HTR-8/SVneo (cell line): ENCODE measurements around the gene ST3GAL2.

Experiments used
- DNase-seq: peaks from one replicate; pipeline ENCODE4 v3.0.0; 2011; ENCODE audit warnings: low spot score, mixed read lengths; ENCODE audit not compliant: insufficient read length
- FAIRE-seq: peaks from 2 replicates; lab custom pipeline; 2011; peaks lifted over from hg19 to GRCh38; lab: Jason Lieb, UNC

The ST3GAL2 gene, protein sequence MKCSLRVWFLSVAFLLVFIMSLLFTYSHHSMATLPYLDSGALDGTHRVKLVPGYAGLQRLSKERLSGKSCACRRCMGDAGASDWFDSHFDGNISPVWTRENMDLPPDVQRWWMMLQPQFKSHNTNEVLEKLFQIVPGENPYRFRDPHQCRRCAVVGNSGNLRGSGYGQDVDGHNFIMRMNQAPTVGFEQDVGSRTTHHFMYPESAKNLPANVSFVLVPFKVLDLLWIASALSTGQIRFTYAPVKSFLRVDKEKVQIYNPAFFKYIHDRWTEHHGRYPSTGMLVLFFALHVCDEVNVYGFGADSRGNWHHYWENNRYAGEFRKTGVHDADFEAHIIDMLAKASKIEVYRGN

DNA sequence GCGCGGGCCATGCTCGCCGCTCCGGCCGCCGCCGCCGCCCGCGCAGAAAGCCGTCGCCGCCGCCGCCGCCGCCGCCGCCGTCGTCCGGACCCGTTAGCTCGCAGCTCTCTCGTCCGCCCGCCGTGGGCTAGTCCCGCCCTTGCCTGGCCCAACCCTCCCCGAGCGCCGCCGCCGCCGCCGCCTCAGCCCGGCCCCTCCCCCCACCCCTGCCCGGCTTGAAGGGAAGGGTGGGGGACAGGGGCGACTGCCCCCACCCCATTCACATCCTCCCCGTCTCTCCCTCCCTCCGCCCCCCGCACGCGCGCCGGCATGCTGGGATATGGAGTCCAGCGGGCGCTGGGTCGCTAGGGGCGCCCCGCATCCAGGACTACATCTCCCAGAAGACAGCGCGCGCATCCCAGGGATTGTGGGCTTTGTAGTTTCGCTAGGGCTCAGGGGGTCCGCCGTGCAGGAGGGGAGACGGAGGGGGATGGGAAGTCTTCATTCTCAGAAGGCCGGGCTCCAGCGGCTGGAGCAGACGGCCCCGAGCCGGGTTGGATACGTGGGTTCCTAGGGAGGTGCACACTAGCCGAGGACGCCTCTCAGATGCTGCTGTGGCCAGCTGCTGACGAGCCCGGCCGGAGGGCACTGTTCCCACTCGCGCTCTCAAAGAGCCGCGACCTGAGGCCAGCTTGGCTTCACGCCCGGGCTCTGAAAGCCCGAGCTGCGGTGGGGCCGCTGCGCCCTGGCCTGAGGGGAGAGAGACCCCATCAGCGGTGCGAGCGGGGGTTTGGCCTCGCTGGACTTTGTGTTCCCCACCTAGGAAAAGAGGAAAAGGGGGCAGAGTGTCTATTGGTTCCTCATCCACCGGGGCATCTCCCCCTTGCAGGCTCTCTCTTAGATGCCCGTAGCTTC is at the start of gene ST3GAL2:
Gene ST3GAL2 (minus strand): TSS at position 132 of the 894 bp plus-strand sequence. CDS start 40,570 bp downstream, outside the sequence.
- FAIRE-seq = peak; percentile 96
- DNase-seq = peak; percentile 95

DNA sequence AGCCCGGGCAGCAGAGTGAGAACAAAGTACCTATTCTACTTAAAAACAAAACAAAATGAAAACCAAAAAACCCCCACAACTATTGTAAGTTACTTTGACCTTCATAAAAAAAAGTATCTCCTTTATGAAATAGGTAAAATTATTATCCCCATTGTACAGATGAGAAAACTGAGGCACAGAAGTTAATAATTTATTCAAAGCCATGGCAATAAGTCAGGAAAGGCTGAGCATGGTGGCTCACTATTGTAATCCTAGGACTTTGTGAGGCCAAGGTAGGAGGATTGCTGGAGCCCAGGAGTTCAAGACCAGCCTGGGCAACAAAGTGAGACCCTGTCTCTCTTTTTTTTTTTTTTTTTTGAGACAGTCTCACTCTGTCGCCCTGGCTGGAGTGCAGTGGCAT is 46.0 kb upstream of the ST3GAL2 start:
- FAIRE-seq (no peak), DNase-seq (no peak)

DNA sequence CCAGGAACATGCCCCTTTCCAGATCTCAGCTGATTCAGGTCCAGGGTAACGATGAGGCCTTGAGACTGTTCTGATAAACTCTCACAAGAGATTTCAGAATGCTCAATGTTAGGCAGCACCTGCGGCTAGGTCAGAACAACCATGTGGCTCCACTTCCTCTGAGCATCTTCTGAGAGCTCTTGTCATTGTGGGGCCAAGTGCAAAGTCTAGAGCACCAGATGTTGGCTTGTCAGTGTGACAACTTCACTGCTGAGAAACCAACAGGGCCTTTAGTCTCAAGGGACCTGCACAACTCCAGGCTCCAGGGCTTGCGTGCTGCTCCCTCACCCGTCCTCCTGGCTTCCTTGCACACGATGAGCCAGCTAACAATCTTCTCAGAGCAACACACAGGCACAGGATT is 44.5 kb upstream of the ST3GAL2 start:
- FAIRE-seq (peak; percentile 23), DNase-seq (no peak)

DNA sequence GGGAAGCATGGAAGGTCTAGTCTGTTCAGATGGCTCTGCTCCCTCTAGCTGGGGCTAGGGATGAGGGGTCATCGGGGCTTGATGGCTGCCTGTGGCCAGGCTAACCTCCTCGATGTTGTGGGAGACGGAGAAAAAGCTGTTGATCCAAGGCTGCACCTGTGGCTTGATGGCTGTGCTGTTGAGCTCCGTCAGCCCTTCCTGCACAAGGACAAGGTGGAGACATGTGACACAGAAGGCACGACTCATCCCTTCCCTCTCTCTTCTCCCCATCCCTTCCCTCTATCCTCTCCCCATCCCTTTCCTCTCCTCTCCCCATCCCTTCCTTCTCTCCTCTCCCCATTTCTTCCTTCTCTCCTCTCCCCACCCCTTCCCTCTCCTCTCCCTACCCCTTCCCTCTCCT is 43.7 kb upstream of the ST3GAL2 start:
- FAIRE-seq (peak; percentile 90), DNase-seq (no peak)

DNA sequence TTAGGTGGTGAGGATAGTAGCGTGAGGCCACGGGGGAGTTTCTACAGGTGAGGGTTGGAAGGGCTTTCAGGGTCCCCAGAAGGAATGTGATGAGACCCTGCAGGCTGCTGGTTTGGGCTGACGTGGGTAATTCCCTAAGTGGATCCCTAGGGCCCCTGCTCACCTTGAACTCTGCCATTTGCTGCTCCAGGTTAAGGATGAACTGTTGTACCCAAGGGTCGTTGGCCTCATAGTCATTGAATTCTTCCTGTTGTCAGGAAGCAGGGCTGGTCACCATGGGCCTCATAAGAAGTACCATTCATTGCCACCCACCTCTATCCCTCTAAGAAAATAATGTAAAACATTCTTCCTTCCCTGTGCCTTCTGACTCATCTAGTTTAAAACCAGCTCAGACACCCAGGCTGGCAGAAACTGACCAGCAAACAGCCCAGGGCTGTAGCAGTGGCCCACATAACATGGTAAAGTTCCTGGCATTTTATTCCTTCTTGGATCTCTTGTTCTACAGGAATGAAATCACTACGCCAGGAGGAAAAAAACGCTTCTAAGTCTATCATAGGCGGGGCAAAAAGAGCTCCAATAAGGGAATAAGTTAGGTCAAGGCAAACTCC is 43.1 kb upstream of the ST3GAL2 start:
- FAIRE-seq = peak; percentile 36
- no peak for DNase-seq

DNA sequence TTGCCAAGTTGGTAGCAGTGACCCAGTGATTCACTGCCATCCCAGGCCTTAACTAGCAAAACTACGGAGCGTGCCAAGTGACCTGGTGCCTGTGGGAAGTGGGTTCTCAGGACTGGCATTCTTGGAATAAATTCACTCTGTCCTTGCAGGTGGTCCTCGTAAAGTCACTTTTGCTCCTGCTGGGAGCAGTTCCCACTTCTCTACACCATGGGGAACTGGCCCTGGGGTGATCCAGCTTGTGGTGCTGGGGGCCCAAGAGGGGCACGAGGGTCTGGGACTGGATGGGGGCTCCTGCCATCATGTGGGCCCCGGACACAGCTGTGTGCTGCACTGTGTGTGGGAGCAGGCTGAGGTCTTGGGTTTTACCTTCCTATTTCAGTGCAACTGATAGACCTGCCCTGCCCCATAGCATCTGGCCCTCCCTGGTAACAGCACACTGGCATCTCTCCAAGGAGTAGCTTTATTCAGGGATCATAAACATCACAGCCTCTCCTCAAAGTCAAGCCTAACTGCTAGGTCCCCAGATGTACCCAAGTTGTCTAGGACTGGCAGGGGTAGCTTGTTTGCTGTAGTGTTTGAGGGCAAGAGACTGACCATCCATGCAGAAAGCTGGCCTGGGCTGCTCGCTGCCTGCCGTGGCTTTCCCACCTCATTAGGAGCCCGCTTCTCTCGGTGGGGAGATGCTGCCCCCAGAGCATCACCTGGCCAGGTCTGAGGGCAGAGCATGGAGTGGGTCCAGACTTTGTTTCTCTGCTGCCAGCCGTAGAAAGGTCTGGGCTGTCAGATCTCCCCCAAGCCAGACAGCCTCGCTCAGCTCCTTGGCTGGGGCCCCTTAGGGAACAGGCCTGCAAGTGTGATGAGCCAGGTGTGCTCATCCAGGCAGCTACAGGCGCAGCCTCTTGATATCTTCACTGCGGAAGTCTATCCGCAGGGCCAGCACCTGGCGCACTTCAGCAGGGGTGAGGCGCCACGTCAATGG is 41.5 kb upstream of the ST3GAL2 start:
- FAIRE-seq (peak; percentile 46), DNase-seq (no peak)

DNA sequence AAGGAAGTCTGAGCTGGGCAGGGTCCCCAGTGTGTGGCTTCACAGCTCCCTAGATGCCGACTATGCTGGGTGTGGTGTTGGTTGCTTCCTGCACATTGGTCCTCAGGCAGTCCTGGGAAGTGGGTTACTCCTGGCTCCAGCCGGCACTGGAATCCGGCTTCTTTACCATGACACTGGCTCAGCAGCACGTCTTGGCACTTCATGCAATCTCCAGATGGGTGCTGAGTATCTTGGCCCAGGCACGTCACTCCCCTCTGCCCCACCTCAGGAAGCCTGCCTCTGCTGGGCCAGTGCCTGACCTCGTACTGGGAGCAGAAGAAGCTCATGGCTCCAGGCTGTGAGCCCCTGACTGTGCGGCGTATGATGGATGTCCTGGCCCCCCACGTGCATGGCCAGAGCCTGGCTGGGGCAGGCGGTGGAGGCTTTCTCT is 40.0 kb upstream of the ST3GAL2 start:
- DNase-seq = no peak
- peak; percentile 79 for FAIRE-seq

DNA sequence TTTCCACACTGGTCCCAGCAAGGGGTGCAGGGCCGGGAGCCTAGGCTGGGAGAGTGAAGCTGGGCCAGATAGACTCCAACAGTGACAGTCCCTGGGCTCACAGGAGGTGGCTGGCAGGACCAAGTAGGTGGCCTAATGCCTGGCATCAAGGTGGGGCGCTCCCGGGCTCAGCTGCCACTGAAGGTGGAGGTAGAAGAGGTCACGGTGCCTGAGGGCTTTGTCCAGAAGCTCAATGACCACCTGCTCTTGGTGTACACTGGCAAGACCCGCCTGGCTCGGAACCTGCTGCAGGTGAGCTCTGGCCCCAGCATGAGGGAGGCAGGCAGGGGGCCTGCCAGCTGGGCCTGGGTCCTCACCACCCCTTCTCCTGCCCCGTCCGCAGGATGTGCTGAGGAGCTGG is 39.3 kb upstream of the ST3GAL2 start:
- DNase-seq = no peak
- FAIRE-seq = no peak

DNA sequence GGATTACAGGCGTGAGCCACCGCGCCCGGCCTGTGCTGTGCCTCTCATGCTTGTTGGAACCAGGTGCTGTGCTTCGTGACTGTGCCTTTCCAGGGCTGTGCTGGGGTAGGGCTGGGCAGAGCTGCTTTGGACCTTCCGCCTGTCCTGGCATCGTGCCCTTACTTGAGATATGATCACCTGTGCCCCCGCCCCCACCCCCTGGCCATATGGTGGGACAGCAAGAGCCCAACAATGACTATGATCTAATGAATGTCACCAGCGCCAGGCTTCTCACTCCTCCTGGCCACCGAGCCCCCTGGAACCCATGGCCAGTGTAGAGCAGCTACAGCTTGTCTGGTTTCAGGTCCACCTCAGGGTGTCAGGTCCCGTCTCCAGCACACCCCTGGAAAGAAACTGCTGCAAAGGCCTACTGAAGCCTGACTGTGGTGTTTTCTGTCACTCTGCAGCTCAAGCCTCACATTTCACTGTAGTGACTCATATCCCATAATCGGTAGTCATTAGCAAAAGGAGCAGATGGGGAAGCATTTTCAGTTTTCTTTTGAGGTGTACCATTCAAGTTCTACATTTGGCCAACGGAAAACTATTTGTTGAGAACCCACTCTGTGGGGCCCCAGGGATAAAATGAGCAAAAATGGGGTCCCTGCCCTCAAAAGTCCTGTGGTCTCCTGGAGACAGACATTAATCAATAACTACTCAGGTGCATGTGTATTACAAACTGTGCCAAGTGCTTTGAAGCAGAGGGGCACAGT is 37.5 kb upstream of the ST3GAL2 start:
- FAIRE-seq (peak; percentile 98), DNase-seq (peak; percentile 97)

DNA sequence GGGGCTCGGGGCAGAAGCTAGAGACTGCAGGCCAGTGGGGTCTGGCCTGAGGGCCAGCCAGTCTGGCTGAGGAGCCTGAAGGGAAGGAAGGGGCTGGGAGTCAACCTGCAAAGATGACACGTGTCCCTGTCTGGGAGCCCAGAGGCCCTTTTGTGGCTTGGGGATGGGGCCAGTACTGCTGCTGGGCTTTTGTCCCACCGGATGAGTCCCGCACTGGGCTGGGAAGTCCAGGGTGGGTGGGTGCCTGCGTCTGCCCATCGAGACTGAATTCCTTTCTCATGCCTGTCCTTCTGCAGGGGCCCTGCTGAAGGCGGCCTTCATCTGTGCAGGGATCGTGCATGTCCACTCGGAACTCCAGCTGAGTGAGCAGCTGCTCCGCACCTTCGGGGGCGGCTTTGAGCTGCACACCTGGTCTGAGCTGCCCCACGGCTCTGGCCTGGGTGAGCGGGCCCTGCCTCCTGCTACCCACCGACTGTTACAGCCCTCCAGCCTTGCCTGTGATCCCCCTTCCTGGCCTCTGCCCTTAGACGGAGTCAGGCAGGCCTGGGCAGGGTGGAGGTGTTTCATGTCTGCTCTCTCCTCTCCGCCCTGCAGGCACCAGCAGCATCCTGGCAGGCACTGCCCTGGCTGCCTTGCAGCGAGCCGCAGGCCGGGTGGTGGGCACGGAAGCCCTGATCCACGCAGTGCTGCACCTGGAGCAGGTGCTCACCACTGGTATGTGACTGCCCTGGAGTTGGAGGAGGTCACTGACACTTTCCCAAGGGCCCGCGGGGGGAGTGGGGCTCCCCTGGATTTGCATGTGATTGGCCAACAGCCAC is 36.4 kb upstream of the ST3GAL2 start:
- peak; percentile 87 for FAIRE-seq
- no peak for DNase-seq

DNA sequence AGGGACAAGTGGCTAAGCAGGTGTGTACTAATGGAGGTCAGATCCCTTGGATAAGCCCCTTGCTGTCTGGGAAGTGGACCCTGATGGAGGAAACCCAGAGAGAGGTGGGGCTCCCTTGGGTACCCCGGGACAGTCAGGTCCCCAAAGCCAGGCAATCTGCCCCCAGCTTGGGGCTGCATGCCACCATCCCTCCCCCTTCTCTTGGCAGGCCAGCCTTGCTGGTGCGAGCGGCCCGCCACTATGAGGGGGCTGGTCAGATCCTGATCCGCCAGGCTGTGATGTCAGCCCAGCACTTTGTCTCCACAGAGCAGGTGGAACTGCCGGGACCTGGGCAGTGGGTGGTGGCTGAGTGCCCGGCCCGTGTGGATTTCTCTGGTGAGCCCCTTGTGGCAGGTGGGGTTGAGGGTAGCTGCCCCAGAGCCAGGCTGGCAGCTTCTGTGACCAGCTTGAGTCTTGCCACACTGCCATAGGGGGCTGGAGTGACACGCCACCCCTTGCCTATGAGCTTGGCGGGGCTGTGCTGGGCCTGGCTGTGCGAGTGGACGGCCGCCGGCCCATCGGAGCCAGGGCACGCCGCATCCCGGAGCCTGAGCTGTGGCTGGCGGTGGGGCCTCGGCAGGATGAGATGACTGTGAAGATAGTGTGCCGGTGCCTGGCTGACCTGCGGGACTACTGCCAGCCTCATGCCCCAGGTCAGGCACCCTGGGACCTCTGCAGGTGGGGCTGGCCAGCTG is 35.6 kb upstream of the ST3GAL2 start:
- FAIRE-seq (peak; percentile 71), DNase-seq (no peak)

DNA sequence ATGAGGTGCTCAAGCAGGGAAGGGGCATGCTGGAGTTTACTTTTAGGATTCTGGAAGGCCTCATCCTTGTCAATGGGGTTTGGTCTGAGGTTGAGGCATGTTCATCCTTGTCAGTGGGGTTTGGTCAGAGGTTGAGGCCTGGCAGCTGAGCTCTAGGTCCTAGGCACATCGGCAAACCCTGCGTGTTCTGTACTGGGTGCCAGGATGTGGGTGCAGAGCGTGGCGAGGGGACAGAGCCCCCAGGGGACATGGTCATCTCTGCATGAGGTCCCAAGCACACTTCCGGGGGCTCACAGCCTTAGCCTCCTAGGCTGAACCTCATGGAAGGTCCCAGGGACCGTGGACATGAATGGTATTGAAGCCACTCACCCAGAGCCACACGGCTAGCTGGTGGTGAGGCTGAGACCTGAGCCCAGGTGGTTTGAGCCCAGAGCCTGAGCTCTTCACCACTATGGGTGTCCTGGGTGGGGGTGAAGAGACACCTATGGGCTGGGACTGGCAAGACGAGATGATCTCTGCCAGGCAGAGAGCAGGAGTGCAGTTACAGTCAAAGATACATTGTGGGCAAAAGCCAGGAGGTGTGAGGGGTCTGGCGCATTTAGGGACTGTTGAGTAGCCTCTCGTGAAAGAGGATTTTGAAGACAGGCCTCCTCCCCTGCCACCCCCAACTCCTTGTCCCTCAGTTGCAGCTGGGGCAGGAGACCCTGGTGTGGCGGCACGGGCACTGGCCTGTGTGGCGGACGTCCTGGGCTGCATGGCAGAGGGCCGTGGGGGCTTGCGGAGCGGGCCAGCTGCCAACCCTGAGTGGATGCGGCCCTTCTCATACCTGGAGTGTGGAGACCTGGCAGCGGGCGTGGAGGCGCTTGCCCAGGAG is 34.8 kb upstream of the ST3GAL2 start:
- FAIRE-seq = no peak

DNA sequence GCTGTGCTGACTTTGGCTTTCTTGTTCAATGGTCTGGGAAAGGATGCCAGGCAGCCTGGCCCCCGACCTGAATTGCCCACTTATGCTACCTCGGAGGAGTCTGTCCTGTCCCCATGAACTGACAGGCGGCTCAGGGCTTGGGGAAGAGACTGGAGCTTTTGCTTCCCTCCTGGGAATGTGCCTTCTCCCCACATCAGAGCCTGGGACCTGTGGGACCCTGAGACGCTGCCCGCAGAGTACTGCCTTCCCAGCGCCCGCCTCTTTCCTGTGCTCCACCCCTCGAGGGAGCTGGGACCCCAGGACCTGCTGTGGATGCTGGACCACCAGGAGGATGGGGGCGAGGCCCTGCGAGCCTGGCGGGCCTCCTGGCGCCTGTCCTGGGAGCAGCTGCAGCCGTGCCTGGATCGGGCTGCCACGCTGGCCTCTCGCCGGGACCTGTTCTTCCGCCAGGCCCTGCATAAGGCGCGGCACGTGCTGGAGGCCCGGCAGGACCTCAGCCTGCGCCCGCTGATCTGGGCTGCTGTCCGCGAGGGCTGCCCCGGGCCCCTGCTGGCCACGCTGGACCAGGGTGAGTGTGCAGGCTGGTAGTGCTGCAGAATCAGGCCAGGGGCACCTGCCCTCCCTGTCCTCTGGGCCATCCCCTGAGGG is 34.0 kb upstream of the ST3GAL2 start:
- no peak for DNase-seq
- no peak for FAIRE-seq

More for the DNA sequence above, 34.8 kb upstream of the ST3GAL2 start:
- DNase-seq = no peak

DNA sequence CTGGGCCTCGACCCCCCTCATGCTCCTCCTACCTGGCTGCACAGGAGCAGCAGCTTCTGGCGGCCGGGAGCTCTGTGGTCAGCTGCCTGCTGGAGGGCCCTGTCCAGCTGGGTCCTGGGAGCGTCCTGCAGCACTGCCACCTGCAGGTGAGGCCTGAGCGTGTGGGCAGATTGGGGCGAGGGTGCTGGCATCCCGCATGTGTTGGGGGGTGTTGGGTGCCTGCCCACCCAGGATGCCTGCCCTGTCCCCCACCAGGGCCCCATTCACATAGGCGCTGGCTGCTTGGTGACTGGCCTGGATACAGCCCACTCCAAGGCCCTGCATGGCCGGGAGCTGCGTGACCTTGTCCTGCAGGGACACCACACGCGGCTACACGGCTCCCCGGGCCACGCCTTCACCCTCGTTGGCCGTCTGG is 32.0 kb upstream of the ST3GAL2 start:
- DNase-seq = peak; percentile 59
- peak; percentile 95 for FAIRE-seq

DNA sequence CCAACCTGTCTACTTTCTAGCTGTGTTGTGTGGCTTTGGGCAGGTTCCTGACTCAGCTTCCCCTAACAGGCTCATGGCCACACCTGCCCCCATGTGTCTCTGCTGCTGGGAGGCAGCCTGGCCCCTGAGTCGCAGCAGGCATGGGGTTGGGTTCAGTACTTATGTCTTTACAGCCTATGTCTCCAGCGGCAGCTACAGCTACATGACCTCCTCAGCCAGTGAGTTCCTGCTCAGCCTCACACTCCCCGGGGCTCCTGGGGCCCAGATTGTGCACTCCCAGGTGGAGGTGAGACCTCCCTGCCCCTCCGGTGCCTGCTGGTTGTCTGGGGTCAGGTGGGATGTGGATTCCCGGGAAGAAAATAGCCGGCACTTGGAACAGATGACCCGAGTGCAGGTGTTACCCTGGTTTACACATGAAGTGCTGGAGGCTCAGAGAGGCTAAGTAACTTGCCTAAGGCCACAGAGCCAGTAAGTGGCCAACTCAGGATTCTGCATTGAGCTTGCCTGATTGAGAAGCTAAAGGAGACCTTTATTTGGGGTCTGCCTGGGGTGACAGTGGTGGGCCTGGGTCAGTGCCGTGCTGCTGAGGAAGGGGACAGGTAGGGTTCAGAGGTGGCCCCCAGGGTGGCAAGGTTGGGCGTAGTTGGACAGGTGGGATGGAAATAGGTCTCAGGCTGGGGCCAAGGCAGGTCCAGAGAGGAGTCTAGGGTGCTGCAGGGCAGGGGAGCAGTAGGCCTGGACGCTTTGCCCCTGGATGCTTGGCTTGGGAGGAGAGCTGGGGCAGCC is 31.4 kb upstream of the ST3GAL2 start:
- FAIRE-seq = no peak
- DNase-seq = no peak
